Breast epithelium (tissue), 4 donors: ENCODE data around the gene KCTD10. TPM values are rescaled to one million over a fixed set of nuclear protein-coding genes. Genes with fewer than 3 reads are reported as not detected.

Experiments used
- DNase-seq, 2 donors: peaks; one replicate each; pipeline ENCODE4 v3.0.0-alpha.2; 2019; ENCODE audit warnings: low spot score in 2 of 2
- H3K27ac ChIP-seq, 2 donors: fragments of 200-600 bp; sonication (generic) in 1 of 2; one replicate each; pipeline ENCODE4 v1.5.1; 2016 to 2019; ENCODE audit warnings: mild to moderate bottlenecking in 1 of 2
- H3K27me3 ChIP-seq, 2 donors: fragments of 200-600 bp; sonication (generic) in 1 of 2; one replicate each; pipeline versions ENCODE4 v1.5.1 to v1.6.0; 2017 to 2019; ENCODE audit warnings: control low read depth in 1 of 2, mild to moderate bottlenecking in 1 of 2
- H3K36me3 ChIP-seq: fragments of 200-600 bp; one replicate; pipeline ENCODE4 v1.5.1; 2019
- H3K4me1 ChIP-seq, 2 donors: fragments of 200-600 bp; sonication (generic); one replicate each; pipeline ENCODE4 v1.5.1; 2016 to 2019; ENCODE audit warnings: control low read depth in 1 of 2
- H3K4me3 ChIP-seq, 3 donors: fragments of 200-600 bp; sonication (generic); 1 replicate in 2 of 3; 2 replicates in 1 of 3; pipeline ENCODE4 v1.5.1; 2016 to 2019; ENCODE audit warnings: mild to moderate bottlenecking in 3 of 3, moderate library complexity in 2 of 3
- H3K9me3 ChIP-seq, 2 donors: fragments of 200-600 bp; sonication (generic) in 1 of 2; one replicate each; pipeline ENCODE4 v1.5.1; 2016 to 2019; ENCODE audit warnings: control low read depth in 1 of 2
- POLR2A ChIP-seq: fragments of 450-650 bp; IDR thresholded peaks from one replicate; pipeline ENCODE4 v1.6.1; 2016; ENCODE audit warnings: antibody characterized with exemption, mild to moderate bottlenecking, moderate library complexity
- POLR2AphosphoS5 ChIP-seq, 3 donors: sonication (generic); formaldehyde crosslinking; IDR thresholded peaks; one replicate each; pipeline ENCODE4 v1.6.1; 2017; ENCODE audit warnings: antibody characterized with exemption in 3 of 3
- intact Hi-C: fragments of 100-400 bp; cut with DNase I; formaldehyde crosslinking; loops from one replicate; pipeline ENCODE4 v1.15.1; 2023; ENCODE audit warnings: low total_unique reads
- total RNA-seq, 3 donors: library from RNA; depleted of rRNA; stranded (reverse); fragments of >200 nt; gene quantifications; one replicate each; pipeline ENCODE4 v1.1.0, GENCODE V29; 2016
- TF ChIP-seq, protein P1 (sequence below), 3 donors: fragments of 450-650 bp; IDR thresholded peaks; one replicate each; pipeline ENCODE4 v1.5.1; 2016 to 2017; ENCODE audit warnings: antibody characterized with exemption in 3 of 3, mild to moderate bottlenecking in 3 of 3, moderate library complexity in 3 of 3

KCTD10 gene
- total RNA-seq, 3 donors from 2014 or later = 65.3 to 86.2 (median 70.4) TPM

DNA sequence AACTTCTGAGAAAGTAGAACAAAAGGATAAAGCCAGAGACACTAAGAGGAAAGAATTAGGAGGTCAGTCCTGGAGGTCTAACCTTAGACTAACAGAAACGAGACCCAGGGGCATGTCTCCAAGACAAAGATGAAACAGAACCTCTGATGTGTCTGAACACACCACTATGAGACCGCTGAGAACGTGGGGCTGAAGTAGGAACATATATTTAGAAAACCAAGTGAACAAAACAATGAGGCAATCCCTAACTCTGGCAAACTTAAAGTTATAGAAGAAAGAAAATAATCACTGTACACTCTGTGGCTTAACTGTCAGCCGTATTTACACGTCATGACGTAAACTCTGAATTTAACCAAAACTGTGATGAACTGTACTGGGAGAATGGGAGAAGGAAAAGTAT is 17.9 kb downstream of the KCTD10 start:
- no peaks in the 10 kb centered on the region for H3K27me3 ChIP-seq
- DNase-seq = no peak
- H3K36me3 ChIP-seq = no peaks in the 10 kb centered on the region
- intact Hi-C loops = no loop called here
- no peaks in the 10 kb centered on the region for H3K9me3 ChIP-seq
- H3K27ac ChIP-seq = peak overlapping the region; percentile 97 to 100
- peaks cover 28 to 38% of the 10 kb centered on the region in 2 donors for H3K4me1 ChIP-seq
- TF ChIP-seq POLR2AphosphoS5 (IDR thresholded peaks at IDR 0.05) = no peak
- TF ChIP-seq, protein P1, sequence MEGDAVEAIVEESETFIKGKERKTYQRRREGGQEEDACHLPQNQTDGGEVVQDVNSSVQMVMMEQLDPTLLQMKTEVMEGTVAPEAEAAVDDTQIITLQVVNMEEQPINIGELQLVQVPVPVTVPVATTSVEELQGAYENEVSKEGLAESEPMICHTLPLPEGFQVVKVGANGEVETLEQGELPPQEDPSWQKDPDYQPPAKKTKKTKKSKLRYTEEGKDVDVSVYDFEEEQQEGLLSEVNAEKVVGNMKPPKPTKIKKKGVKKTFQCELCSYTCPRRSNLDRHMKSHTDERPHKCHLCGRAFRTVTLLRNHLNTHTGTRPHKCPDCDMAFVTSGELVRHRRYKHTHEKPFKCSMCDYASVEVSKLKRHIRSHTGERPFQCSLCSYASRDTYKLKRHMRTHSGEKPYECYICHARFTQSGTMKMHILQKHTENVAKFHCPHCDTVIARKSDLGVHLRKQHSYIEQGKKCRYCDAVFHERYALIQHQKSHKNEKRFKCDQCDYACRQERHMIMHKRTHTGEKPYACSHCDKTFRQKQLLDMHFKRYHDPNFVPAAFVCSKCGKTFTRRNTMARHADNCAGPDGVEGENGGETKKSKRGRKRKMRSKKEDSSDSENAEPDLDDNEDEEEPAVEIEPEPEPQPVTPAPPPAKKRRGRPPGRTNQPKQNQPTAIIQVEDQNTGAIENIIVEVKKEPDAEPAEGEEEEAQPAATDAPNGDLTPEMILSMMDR (IDR thresholded peaks at IDR 0.05) = no peak
- no peak for TF ChIP-seq POLR2A
- no peak overlapping the region for H3K4me3 ChIP-seq

DNA sequence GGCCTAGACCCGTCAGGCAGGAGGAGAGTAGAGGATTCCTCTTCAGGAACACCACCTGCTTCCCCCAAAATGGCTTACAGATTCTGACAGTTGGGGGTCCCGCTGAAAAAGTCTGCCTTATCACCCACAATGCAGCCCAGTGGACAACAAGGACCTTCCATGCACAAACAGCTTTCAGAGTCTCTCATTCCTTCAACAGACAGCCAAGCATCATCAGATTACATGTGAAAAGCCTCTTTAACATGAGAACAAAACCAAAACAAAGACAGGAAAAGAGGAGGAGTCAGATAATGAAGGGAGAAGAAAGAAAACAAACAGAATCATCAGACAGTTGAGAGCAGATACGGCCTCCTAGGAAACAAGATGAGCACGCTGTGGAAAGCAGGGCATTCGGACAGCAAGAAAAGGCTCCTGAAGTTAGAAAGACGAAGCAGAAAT is 18.3 kb downstream of the KCTD10 start:
- peaks cover 24 to 33% of the 10 kb centered on the region in 2 donors for H3K4me1 ChIP-seq
- H3K36me3 ChIP-seq = no peaks in the 10 kb centered on the region
- no peaks in the 10 kb centered on the region for H3K9me3 ChIP-seq
- H3K27ac ChIP-seq = peak overlapping the region; percentile 97 to 100
- no peak overlapping the region for H3K4me3 ChIP-seq
- no peak for DNase-seq
- intact Hi-C loops = no loop called here
- no peak for TF ChIP-seq POLR2A
- no peak for TF ChIP-seq POLR2AphosphoS5 (IDR thresholded peaks at IDR 0.05)
- TF ChIP-seq, protein P1 (IDR thresholded peaks at IDR 0.05) = no peak
- H3K27me3 ChIP-seq = no peaks in the 10 kb centered on the region

DNA sequence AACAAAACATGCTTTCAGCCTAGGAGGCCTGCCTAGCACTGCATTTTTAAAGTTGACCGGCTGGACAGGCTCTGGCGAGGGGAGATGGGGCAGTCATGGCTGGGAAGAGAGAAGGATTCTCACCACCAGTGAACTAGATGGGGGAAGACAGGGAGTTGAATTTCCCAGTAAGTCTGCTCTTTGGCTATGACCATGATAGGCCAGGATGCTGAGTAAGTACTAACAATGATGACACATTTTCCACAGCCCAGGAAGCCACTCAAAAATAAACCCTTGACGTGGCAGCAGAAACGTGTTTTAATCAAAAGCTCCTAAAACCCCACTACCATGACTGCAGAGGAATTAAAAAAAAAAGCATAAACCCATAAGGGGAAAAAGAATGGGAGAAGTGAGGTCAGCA is 19.0 kb downstream of the KCTD10 start:
- H3K9me3 ChIP-seq = no peaks in the 10 kb centered on the region
- TF ChIP-seq POLR2AphosphoS5 (IDR thresholded peaks at IDR 0.05) = no peak
- TF ChIP-seq POLR2A = no peak
- TF ChIP-seq, protein P1 (IDR thresholded peaks at IDR 0.05) = no peak
- H3K4me1 ChIP-seq = peaks cover 19 to 29% of the 10 kb centered on the region in 2 donors
- H3K27me3 ChIP-seq = no peaks in the 10 kb centered on the region
- intact Hi-C loops = no loop called here
- no peak for DNase-seq
- no peak overlapping the region for H3K4me3 ChIP-seq
- no peaks in the 10 kb centered on the region for H3K36me3 ChIP-seq
- H3K27ac ChIP-seq = peak overlapping the region; percentile 97 to 100

DNA sequence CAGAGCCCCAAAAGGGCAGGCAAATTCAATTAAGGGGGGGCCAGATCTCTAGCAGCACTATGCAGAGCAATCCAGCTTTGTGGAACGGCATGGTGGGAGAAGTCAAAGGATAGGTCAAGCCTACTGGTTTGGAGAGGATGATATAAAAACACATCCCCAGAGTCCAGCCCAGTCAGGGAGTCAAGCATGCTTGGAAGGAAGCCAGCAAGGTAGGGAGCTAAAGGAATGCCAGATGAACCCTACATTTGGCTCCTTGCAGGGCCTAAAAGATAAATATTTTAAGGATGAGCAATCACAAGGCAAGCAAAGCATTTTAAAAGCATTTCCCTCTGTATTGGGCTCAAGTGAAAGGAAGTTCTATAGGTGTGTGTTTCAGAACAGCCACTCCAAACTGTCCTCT is 21.4 kb downstream of the KCTD10 start:
- Histone ChIP-seq H3K27ac (peak overlapping the region in 1 of 2 donors; percentile 41), H3K4me3 (no peak overlapping the region), H3K36me3 (no peaks in the 10 kb centered on the region), H3K4me1 (peaks cover 2 to 9% of the 10 kb centered on the region in 2 donors), H3K27me3 (no peaks in the 10 kb centered on the region), H3K9me3 (no peaks in the 10 kb centered on the region)
- no peak for DNase-seq
- TF ChIP-seq, protein P1 (IDR thresholded peaks at IDR 0.05) = no peak
- TF ChIP-seq POLR2A (no peak), POLR2AphosphoS5 (IDR thresholded peaks at IDR 0.05) (no peak)
- intact Hi-C loops = no loop called here

- intact Hi-C loops = no loop called here
- no peaks in the 10 kb centered on the region for H3K4me1 ChIP-seq
- H3K27me3 ChIP-seq = no peaks in the 10 kb centered on the region
- peak overlapping the region in 1 of 2 donors; percentile 32 for H3K27ac ChIP-seq
- no peaks in the 10 kb centered on the region for H3K36me3 ChIP-seq
- no peaks in the 10 kb centered on the region for H3K9me3 ChIP-seq
- H3K4me3 ChIP-seq = no peak overlapping the region
- TF ChIP-seq POLR2A (no peak), POLR2AphosphoS5 (IDR thresholded peaks at IDR 0.05) (no peak)
- TF ChIP-seq, protein P1 (IDR thresholded peaks at IDR 0.05) = no peak
- DNase-seq = no peak
Measured at GRCh38 chr12:109452489-109452888, 24.6 kb downstream of the KCTD10 start.
